GM23248 (cell line): ENCODE results near the gene RPL36A.

ENCODE experiments used
- EZH2 ChIP-seq: fragments of 200-600 bp; sonication (generic); IDR thresholded peaks from 2 replicates; pipeline ENCODE4 v1.6.1; 2018; ENCODE audit warnings: antibody characterized with exemption, mild to moderate bottlenecking; ENCODE audit not compliant: insufficient read depth, poor library complexity, severe bottlenecking
- EZH2phosphoT487 ChIP-seq: fragments of 200-600 bp; sonication (generic); IDR thresholded peaks from 2 replicates; pipeline ENCODE4 v1.6.1; 2018; ENCODE audit warnings: antibody characterized with exemption, moderate library complexity, mild to moderate bottlenecking, low read depth; ENCODE audit not compliant: insufficient read depth

- TF ChIP-seq EZH2phosphoT487 (no peak), EZH2 (no peak)
These were observed 9.0 kb downstream of the RPL36A start for GRCh38 chrX:101399825-101400224.
